Right lobe of liver (tissue), 6 donors: Measurements from ENCODE around the gene NELL2. TPM values are rescaled to one million over a fixed set of nuclear protein-coding genes. Genes with fewer than 3 reads are reported as not detected.

Experiments
- ATAC-seq, 4 donors: fragments of 200-7000 bp; cut with Tn5 transposase; one replicate each; pipeline ENCODE4 v1.9.1; 2020; ENCODE audit warnings: mild to moderate bottlenecking in 4 of 4, moderate library complexity in 4 of 4
- DNase-seq, 3 donors: peaks; one replicate each; pipeline ENCODE4 v3.0.0-alpha.2; 2020
- H3K27ac ChIP-seq, 3 donors: fragments of 200-600 bp; one replicate each; pipeline ENCODE4 v1.8.0; 2022
- H3K27me3 ChIP-seq, 2 donors: fragments of 200-600 bp; one replicate each; pipeline ENCODE4 v1.8.0; 2022
- H3K36me3 ChIP-seq, 4 donors: fragments of 200-600 bp; sonication (generic) in 1 of 4; one replicate each; pipeline versions ENCODE4 v1.5.1 to v1.8.0; 2017 to 2022; ENCODE audit warnings: control low read depth in 1 of 4
- H3K4me1 ChIP-seq, 4 donors: fragments of 200-600 bp; sonication (generic) in 1 of 4; one replicate each; pipeline versions ENCODE4 v1.5.1 to v1.8.0; 2017 to 2022; ENCODE audit warnings: control low read depth in 1 of 4
- H3K4me3 ChIP-seq, 3 donors: fragments of 200-600 bp; one replicate each; pipeline ENCODE4 v1.8.0; 2022
- H3K9me3 ChIP-seq, 4 donors: fragments of 200-600 bp; sonication (generic) in 1 of 4; one replicate each; pipeline versions ENCODE4 v1.5.1 to v1.8.0; 2017 to 2022; ENCODE audit warnings: control low read depth in 1 of 4
- CTCF ChIP-seq, 4 donors: fragments of 200-600 bp in 3 of 4; fragments of 450-650 bp in 1 of 4; IDR thresholded peaks; one replicate each; pipeline versions ENCODE4 v1.5.1 to v1.8.0; 2016 to 2022; ENCODE audit warnings: antibody characterized with exemption in 4 of 4, mild to moderate bottlenecking in 2 of 4
- POLR2A ChIP-seq: fragments of 450-650 bp; IDR thresholded peaks from one replicate; pipeline ENCODE4 v1.6.1; 2017; ENCODE audit warnings: antibody characterized with exemption, mild to moderate bottlenecking
- WGBS: methylation state at CpG from one replicate; pipeline ENCODE4 v1.1.6; 2018; ENCODE audit warnings: low coverage, low lambda C conversion rate; ENCODE audit not compliant: insufficient coverage; ENCODE audit errors: missing lambda C conversion rate; 5-methylcytosine and 5-hydroxymethylcytosine counted together
- intact Hi-C, 2 donors: fragments of 100-400 bp; cut with DNase I; formaldehyde crosslinking; loops; one replicate each; pipeline versions ENCODE4 v1.11.2 to v1.14.1; 2022
- total RNA-seq, 6 experiments: library from RNA; depleted of rRNA in 2 of 6; stranded (reverse); fragments of >200 nt in 2 of 6; fragmentation: NEBNext Ultra II Directional in 3 of 6; extraction: Animal tissue kit (Norgen Biotek cat#: 25700) in 3 of 6; gene quantifications; one replicate each; pipeline versions ENCODE4 v1.1.0 to v1.2.4, GENCODE V29; 2016 to 2023
- donor health status: DM: no; HTN: yes; CAD: no.
- donor health status: DM: no; HTN: no; CAD: no.
- donor health status: DM: no; HTN: no; CAD: no.
- donor health status: DM: no; HTN: yes; CAD: no.
- donor health status: DM: no; HTN: yes; CAD: no.

The NELL2 gene
- total RNA-seq, 6 experiments from 2014 or later: 0.15 to 0.43 (median 0.43) TPM; not detected in 3

- H3K9me3 ChIP-seq: no peaks in the 10 kb centered on the region
- intact Hi-C loops: no loop called here
- ATAC-seq (no peak), DNase-seq (no peak)
- H3K4me3 ChIP-seq: no peak overlapping the region
- H3K27me3 ChIP-seq: no peaks in the 10 kb centered on the region
- H3K36me3 ChIP-seq: no peaks in the 10 kb centered on the region
- H3K4me1 ChIP-seq: no peaks in the 10 kb centered on the region
- no peak overlapping the region for H3K27ac ChIP-seq
- TF ChIP-seq POLR2A (no peak), CTCF (IDR thresholded peaks at IDR 0.05) (no peak)
- 15% methylated on average over 1 of the region's 1 CpG for WGBS
Observed at GRCh38 chr12:44738051-44738450, 138.1 kb downstream of the NELL2 start.

GRCh38 chr12:44728566-44728965 lies 147.5 kb downstream of the NELL2 start:
- 55% methylated on average over 1 of the region's 1 CpG for WGBS
- H3K27me3 ChIP-seq: no peaks in the 10 kb centered on the region
- no peaks in the 10 kb centered on the region for H3K9me3 ChIP-seq
- no peak for ATAC-seq
- no peak for TF ChIP-seq CTCF (IDR thresholded peaks at IDR 0.05)
- no peak for TF ChIP-seq POLR2A
- H3K4me1 ChIP-seq: no peaks in the 10 kb centered on the region
- H3K27ac ChIP-seq: no peak overlapping the region
- no peak for DNase-seq
- intact Hi-C loops: no loop called here
- no peak overlapping the region for H3K4me3 ChIP-seq
- no peaks in the 10 kb centered on the region for H3K36me3 ChIP-seq

- intact Hi-C loops: no loop called here
- Histone ChIP-seq H3K36me3 (no peaks in the 10 kb centered on the region), H3K4me1 (no peaks in the 10 kb centered on the region), H3K4me3 (no peak overlapping the region), H3K27me3 (no peaks in the 10 kb centered on the region), H3K9me3 (no peaks in the 10 kb centered on the region), H3K27ac (no peak overlapping the region)
- DNase-seq (no peak), ATAC-seq (no peak)
- 34% methylated on average over 2 of the region's 2 CpGs for WGBS
- TF ChIP-seq POLR2A: no peak
- no peak for TF ChIP-seq CTCF (IDR thresholded peaks at IDR 0.05)
Observed at GRCh38 chr12:44720265-44720664, 155.8 kb downstream of the NELL2 start.

- ATAC-seq: no peak
- no peaks in the 10 kb centered on the region for H3K27me3 ChIP-seq
- intact Hi-C loops: no loop called here
- H3K27ac ChIP-seq: no peak overlapping the region
- H3K9me3 ChIP-seq: no peaks in the 10 kb centered on the region
- no peak overlapping the region for H3K4me3 ChIP-seq
- TF ChIP-seq CTCF (IDR thresholded peaks at IDR 0.05): no peak
- TF ChIP-seq POLR2A: no peak
- H3K36me3 ChIP-seq: no peaks in the 10 kb centered on the region
- H3K4me1 ChIP-seq: no peaks in the 10 kb centered on the region
- 59% methylated on average over 2 of the region's 2 CpGs for WGBS
- no peak for DNase-seq
Observed at GRCh38 chr12:44717612-44718011, 158.5 kb downstream of the NELL2 start.

GRCh38 chr12:44716711-44717110 lies 159.4 kb downstream of the NELL2 start:
- Histone ChIP-seq H3K36me3 (no peaks in the 10 kb centered on the region), H3K27me3 (no peaks in the 10 kb centered on the region), H3K4me3 (no peak overlapping the region), H3K4me1 (no peaks in the 10 kb centered on the region), H3K9me3 (no peaks in the 10 kb centered on the region), H3K27ac (no peak overlapping the region)
- TF ChIP-seq CTCF (IDR thresholded peaks at IDR 0.05) (no peak), POLR2A (no peak)
- WGBS: 75% methylated on average over 2 of the region's 2 CpGs
- DNase-seq (no peak), ATAC-seq (no peak)
- intact Hi-C loops: no loop called here
